ENCODE data around the gene GNG3.

GRCh38 chr11:62728171-62728988 lies 20.9 kb downstream of the GNG3 start, which contains the start of gene TTC9C:
- TF ChIP-seq POLR2A (IDR thresholded peaks at IDR 0.05; ENCODE audit: low read depth, low read length) = peak; percentile 69; the same call in 1 of the 2 replicates
- TF ChIP-seq POLR2AphosphoS5 (IDR thresholded peaks at IDR 0.05; ENCODE audit: low read depth, low read length) = peak; percentile 64; the same call in 1 of the 2 replicates

All from GM12892 (cell line).